Stimulated activated CD8-positive, alpha-beta memory T cell treated with anti-CD3 and anti-CD28 coated beads, Interleukin-15, amount 100 ng/mL, for 4 hours (primary cell): ENCODE results near the gene FOXB2.
"Not testable (repeated sequence)": the region's sequence is repeated elsewhere in the genome, so short reads cannot be mapped to it uniquely, and the experiment has no call there.

ENCODE experiments used
- DNase-seq, 2 donors: peaks; one replicate each; pipeline ENCODE4 v3.0.0-alpha.2; 2020; ENCODE audit warnings: low read depth in 2 of 2

FOXB2 gene

GRCh38 chr9:77019236-77019925, at the start of gene FOXB2:
Gene FOXB2 (plus strand): TSS chr9:77019655. CDS start chr9:77019655, 0 bp downstream.
- DNase-seq = no peak

- no peak for DNase-seq
Measured at GRCh38 chr9:76969716-76970115, 49.7 kb upstream of the FOXB2 start.

- not testable (repeated sequence) for DNase-seq
Measured at GRCh38 chr9:76978831-76979230, 40.6 kb upstream of the FOXB2 start.

- no peak for DNase-seq
Measured at GRCh38 chr9:76980566-76980965, 38.9 kb upstream of the FOXB2 start.

- DNase-seq = no peak
Measured at GRCh38 chr9:76984486-76984885, 35.0 kb upstream of the FOXB2 start.

- DNase-seq = no peak
Measured at GRCh38 chr9:76985581-76985980, 33.9 kb upstream of the FOXB2 start.

- no peak for DNase-seq
Measured at GRCh38 chr9:76987594-76988200, 31.8 kb upstream of the FOXB2 start.

- no peak for DNase-seq
Measured at GRCh38 chr9:76988941-76989340, 30.5 kb upstream of the FOXB2 start.

- no peak for DNase-seq
Measured at GRCh38 chr9:76989501-76989900, 30.0 kb upstream of the FOXB2 start.

GRCh38 chr9:76996700-76997099, 22.8 kb upstream of the FOXB2 start:
- DNase-seq = no peak

- no peak for DNase-seq
Measured at GRCh38 chr9:76999261-76999660, 20.2 kb upstream of the FOXB2 start.

GRCh38 chr9:77000330-77000729, 19.1 kb upstream of the FOXB2 start:
- DNase-seq = no peak

GRCh38 chr9:77003366-77003765, 16.1 kb upstream of the FOXB2 start:
- no peak for DNase-seq

GRCh38 chr9:77005216-77005615, 14.2 kb upstream of the FOXB2 start:
- no peak for DNase-seq

- DNase-seq = no peak
Measured at GRCh38 chr9:77010527-77010926, 8.9 kb upstream of the FOXB2 start.

- peak in 1 of 2 donors; percentile 15 for DNase-seq
Measured at GRCh38 chr9:77011973-77012821, 7.3 kb upstream of the FOXB2 start.

- DNase-seq = no peak
Measured at GRCh38 chr9:77013206-77013931, 6.1 kb upstream of the FOXB2 start.

- DNase-seq = no peak
Measured at GRCh38 chr9:77013932-77014596, 5.4 kb upstream of the FOXB2 start.

GRCh38 chr9:77014597-77015263, 4.7 kb upstream of the FOXB2 start:
- DNase-seq = no peak

GRCh38 chr9:77015327-77016048, 4.0 kb upstream of the FOXB2 start:
- DNase-seq = no peak
